ENCODE results near the gene CES4A.
"Not testable (repeated sequence)": the region's sequence is repeated elsewhere in the genome, so short reads cannot be mapped to it uniquely, and the experiment has no call there.

CES4A gene

GRCh38 chr16:66950437-66950836 lies 38.0 kb upstream of the CES4A start:
- no peak overlapping the region for H3K27ac ChIP-seq
- TF ChIP-seq CTCF (IDR thresholded peaks at IDR 0.05) (no peak), ZFX (IDR thresholded peaks at IDR 0.05; ENCODE audit: borderline replicate concordance) (no peak)

- TF ChIP-seq CTCF (IDR thresholded peaks at IDR 0.05) (no peak), ZFX (IDR thresholded peaks at IDR 0.05; ENCODE audit: borderline replicate concordance) (no peak)
- H3K27ac ChIP-seq, result no peak overlapping the region
Measured at GRCh38 chr16:66950971-66951790, 37.2 kb upstream of the CES4A start.

DNA sequence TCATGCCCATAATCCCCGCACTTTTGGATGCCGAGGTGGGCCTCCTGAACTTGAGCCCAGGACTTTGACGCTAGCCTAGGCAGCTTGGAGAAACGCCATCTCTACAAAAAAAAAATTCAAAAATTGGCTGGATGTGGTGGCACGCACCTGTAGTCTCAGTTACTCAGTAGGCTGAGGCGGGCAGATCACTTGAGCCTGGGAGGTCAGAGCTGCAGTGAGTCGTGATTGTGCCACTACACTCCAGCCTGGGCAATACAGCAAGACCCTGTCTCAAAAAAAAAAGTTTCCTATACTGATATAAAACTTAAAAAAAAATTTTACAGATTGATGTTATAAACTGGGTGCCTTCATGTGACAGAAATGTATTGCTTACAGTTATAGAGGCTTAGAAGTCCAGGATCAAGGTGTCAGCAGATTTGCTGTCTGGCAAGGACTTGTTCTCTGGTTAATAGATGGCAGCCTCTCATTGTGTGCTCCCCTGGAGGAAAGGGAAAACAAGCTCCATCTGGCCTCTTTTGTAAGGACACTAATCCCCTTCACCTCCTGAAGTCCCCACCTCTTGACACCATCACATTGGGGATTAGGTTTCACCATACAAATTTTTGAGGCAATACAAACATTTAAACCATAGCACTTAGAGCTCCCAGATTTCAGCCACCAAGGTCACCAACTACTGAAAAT lies 35.8 kb upstream of the CES4A start:
- TF ChIP-seq CTCF (IDR thresholded peaks at IDR 0.05) (no peak), ZFX (IDR thresholded peaks at IDR 0.05; ENCODE audit: borderline replicate concordance) (no peak)
- H3K27ac ChIP-seq, result no peak overlapping the region

GRCh38 chr16:66953462-66954096 lies 34.8 kb upstream of the CES4A start:
- no peak for TF ChIP-seq ZFX (IDR thresholded peaks at IDR 0.05; ENCODE audit: borderline replicate concordance)
- no peak for TF ChIP-seq CTCF (IDR thresholded peaks at IDR 0.05)
- peak overlapping the region; percentile 22; the same call in 1 of the 2 replicates for H3K27ac ChIP-seq

DNA sequence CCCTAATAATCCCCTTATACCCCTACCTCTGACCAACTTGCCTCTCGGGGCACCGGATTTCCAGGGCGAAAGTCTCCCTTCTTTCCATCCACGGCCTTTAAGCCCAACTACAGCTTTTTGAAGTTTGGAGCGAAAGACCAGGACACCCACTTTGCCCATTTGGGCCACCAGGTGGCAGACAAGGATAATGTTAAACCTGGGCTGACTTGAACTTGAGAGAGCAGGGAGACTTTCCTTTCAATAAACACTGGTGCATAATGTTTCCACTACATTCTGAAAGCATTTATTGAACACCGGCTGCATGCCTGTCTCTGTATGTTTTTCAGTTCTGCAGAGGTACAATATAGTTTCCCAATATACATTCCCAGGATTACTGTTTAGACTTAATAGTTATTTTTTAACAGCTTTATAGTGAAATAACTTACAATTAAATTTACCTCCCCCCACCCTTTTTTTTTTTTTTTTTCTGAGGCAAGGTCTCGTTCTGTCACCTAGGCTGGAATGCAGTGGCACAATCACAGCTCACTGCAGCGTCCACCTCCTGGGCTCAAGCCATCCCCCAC lies 34.2 kb upstream of the CES4A start:
- TF ChIP-seq ZFX (IDR thresholded peaks at IDR 0.05; ENCODE audit: borderline replicate concordance) (no peak), CTCF (IDR thresholded peaks at IDR 0.05) (peak; percentile 85)
- H3K27ac ChIP-seq, result peak overlapping the region; percentile 22; the same call in 1 of the 2 replicates

GRCh38 chr16:66955363-66956153 lies 32.8 kb upstream of the CES4A start:
- H3K27ac ChIP-seq, result not testable (repeated sequence)

DNA sequence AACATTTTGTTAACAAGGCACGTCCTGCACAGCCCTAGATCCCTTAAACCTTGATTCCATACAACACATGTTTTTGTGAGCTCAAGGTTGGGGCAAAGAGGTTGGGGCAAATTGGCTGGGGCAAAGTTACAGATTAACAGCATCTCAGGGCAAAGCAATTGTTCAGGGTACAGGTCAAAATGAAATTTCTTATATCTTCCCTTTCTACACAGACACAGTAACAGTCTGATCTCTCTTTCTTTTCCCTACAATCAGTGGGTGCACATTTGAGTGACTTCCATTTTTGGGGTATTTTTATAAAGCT lies 32.3 kb upstream of the CES4A start:
- not testable (repeated sequence) for H3K27ac ChIP-seq
